Left renal pelvis (tissue), 4 donors: ENCODE measurements around the gene ZNF556. TPM values are rescaled to one million over a fixed set of nuclear protein-coding genes. Genes with fewer than 3 reads are reported as not detected.
"Not testable (repeated sequence)": the region's sequence is repeated elsewhere in the genome, so short reads cannot be mapped to it uniquely, and the experiment has no call there.

ENCODE experiments used
- DNase-seq, 4 donors: peaks; one replicate each; pipeline ENCODE4 v3.0.0-alpha.2; 2013; ENCODE audit warnings: low read depth in 4 of 4, low spot score in 3 of 4
- polyA plus RNA-seq, 4 donors: library from polyadenylated mRNA; unstranded; fragments of 120-200 nt; gene quantifications; one replicate each; pipeline ENCODE4 v1.2.1, GENCODE V29; 2013; ENCODE audit not compliant: insufficient read length in 4 of 4

Gene ZNF556
- polyA plus RNA-seq, 4 donors, result 0.58 to 1.3 (median 1.0) TPM

- DNase-seq, result no peak
Observed at GRCh38 chr19:2852598-2852997, 14.5 kb upstream of the ZNF556 start.

- DNase-seq, result no peak
Observed at GRCh38 chr19:2853015-2853606, 14.0 kb upstream of the ZNF556 start.

- no peak for DNase-seq
Observed at GRCh38 chr19:2854849-2855248, 12.3 kb upstream of the ZNF556 start.

GRCh38 chr19:2856457-2857050 is 10.6 kb upstream of the ZNF556 start:
- no peak for DNase-seq

- DNase-seq, result no peak
Observed at GRCh38 chr19:2858864-2859263, 8.3 kb upstream of the ZNF556 start.

GRCh38 chr19:2863816-2864215 is 3.3 kb upstream of the ZNF556 start:
- DNase-seq, result no peak

- no peak for DNase-seq
Observed at GRCh38 chr19:2865334-2866100, 1.6 kb upstream of the ZNF556 start.

GRCh38 chr19:2866495-2867024 is 575 bp upstream of the ZNF556 start:
- DNase-seq, result no peak

GRCh38 chr19:2869618-2870017 is 2.5 kb downstream of the ZNF556 start:
- DNase-seq, result no peak

- DNase-seq, result not testable (repeated sequence)
Observed at GRCh38 chr19:2872175-2872574, 5.0 kb downstream of the ZNF556 start.

GRCh38 chr19:2877398-2878331 is 10.5 kb downstream of the ZNF556 start:
- no peak for DNase-seq

- no peak for DNase-seq
Observed at GRCh38 chr19:2883686-2884439, 16.7 kb downstream of the ZNF556 start.

GRCh38 chr19:2885736-2886135 is 18.6 kb downstream of the ZNF556 start:
- DNase-seq, result no peak

GRCh38 chr19:2887391-2887914 is 20.3 kb downstream of the ZNF556 start:
- peak; percentile 48 to 66 (median 58) for DNase-seq

- no peak for DNase-seq
Observed at GRCh38 chr19:2888731-2889224, 21.6 kb downstream of the ZNF556 start.

GRCh38 chr19:2890531-2890930 is 23.4 kb downstream of the ZNF556 start:
- DNase-seq, result not testable (repeated sequence)

GRCh38 chr19:2896694-2897093 is 29.6 kb downstream of the ZNF556 start:
- no peak for DNase-seq

GRCh38 chr19:2900296-2901252 is 33.4 kb downstream of the ZNF556 start, which contains the start of gene ZNF57:
Gene ZNF57, plus strand, starts transcription at chr19:2900928. Its CDS starts 118 bp downstream, at chr19:2901046.
- DNase-seq, result peak; percentile 94 to 98 (median 98)
